Thymus (tissue), 11 donors: Measurements from ENCODE around the gene ELF2. TPM values are rescaled to one million over a fixed set of nuclear protein-coding genes. Genes with fewer than 3 reads are reported as not detected.
A peak's percentile ranks its signal among the peaks of the same experiment; 100 is the strongest.
"Not testable (repeated sequence)": the region's sequence is repeated elsewhere in the genome, so short reads cannot be mapped to it uniquely, and the experiment has no call there.

Source experiments
- DNase-seq, 9 donors: peaks; one replicate each; pipeline ENCODE4 v3.0.0-alpha.2; 2013; ENCODE audit warnings: low spot score in 9 of 9, low read depth in 6 of 9, missing footprints in 1 of 9
- H3K27ac ChIP-seq, 2 donors: one replicate each; pipeline ENCODE4 v1.5.1; 2013; ENCODE audit warnings: control low read depth in 1 of 2, low read depth in 1 of 2, low read length in 1 of 2, mild to moderate bottlenecking in 1 of 2, moderate library complexity in 1 of 2
- H3K27me3 ChIP-seq, 2 donors: one replicate each; pipeline ENCODE4 v1.5.1; 2013; ENCODE audit warnings: low read length in 1 of 2; ENCODE audit not compliant: control insufficient read depth in 2 of 2, insufficient read depth in 1 of 2
- H3K36me3 ChIP-seq, 2 donors: one replicate each; pipeline ENCODE4 v1.5.1; 2013; ENCODE audit warnings: low read length in 1 of 2, mild to moderate bottlenecking in 1 of 2, moderate library complexity in 1 of 2; ENCODE audit not compliant: control insufficient read depth in 2 of 2, insufficient read depth in 2 of 2
- H3K4me1 ChIP-seq, 2 donors: one replicate each; pipeline ENCODE4 v1.5.1; 2013; ENCODE audit warnings: low read length in 2 of 2; ENCODE audit not compliant: control insufficient read depth in 2 of 2, insufficient read depth in 2 of 2
- H3K4me3 ChIP-seq, 2 donors: one replicate each; pipeline ENCODE4 v1.5.1; 2013; ENCODE audit warnings: low read length in 2 of 2, control low read depth in 1 of 2, mild to moderate bottlenecking in 1 of 2
- H3K9me3 ChIP-seq, 2 donors: one replicate each; pipeline ENCODE4 v1.5.1; 2013; ENCODE audit warnings: low read length in 1 of 2, mild to moderate bottlenecking in 1 of 2; ENCODE audit not compliant: control insufficient read depth in 2 of 2, insufficient read depth in 1 of 2
- WGBS: extraction: QIAGEN DNeasy Blood & Tissue Kit; methylation state at CpG from one replicate; pipeline ENCODE4 v1.1.7; 2013; 5-methylcytosine and 5-hydroxymethylcytosine counted together
- polyA plus RNA-seq: library from polyadenylated mRNA; stranded (reverse); fragments of 200-250 nt; gene quantifications from one replicate; pipeline ENCODE4 v1.2.3, GENCODE V29; 2013
- total RNA-seq: library from RNA; stranded (reverse); fragments of 120-200 nt; gene quantifications from one replicate; pipeline ENCODE4 v1.2.4, GENCODE V29; 2013
- donor health status: healthy.

ELF2 gene
- total and polyA plus RNA-seq, 2 donors: 32.6 to 50.8 TPM

DNA sequence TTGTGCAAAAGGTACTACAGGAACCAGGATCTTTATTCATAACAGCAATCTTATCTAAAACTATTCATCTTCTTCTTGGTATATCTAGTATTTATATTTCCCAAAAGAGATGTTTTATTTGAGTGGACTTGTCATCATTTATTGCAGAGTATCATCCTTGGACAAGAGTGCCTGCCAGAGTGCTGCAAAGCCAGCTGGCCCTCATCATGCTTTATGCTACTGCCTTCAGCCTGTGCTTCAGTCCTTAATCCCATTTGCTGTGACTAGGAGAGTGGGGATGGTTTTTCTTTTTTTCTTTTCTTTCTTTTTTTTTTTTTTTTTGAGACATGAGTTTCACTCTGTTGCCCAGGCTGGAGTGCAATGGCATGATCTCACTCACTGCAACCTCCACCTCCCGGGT is 33.5 kb upstream of the ELF2 start:
- Histone ChIP-seq H3K4me3 (no peak overlapping the region), H3K4me1 (peaks cover 4 to 12% of the 10 kb centered on the region in 2 donors), H3K27me3 (no peaks in the 10 kb centered on the region), H3K9me3 (no peaks in the 10 kb centered on the region), H3K36me3 (no peaks in the 10 kb centered on the region), H3K27ac (no peak overlapping the region)
- 97% methylated on average over 1 of the region's 1 CpG for WGBS
- no peak for DNase-seq

DNA sequence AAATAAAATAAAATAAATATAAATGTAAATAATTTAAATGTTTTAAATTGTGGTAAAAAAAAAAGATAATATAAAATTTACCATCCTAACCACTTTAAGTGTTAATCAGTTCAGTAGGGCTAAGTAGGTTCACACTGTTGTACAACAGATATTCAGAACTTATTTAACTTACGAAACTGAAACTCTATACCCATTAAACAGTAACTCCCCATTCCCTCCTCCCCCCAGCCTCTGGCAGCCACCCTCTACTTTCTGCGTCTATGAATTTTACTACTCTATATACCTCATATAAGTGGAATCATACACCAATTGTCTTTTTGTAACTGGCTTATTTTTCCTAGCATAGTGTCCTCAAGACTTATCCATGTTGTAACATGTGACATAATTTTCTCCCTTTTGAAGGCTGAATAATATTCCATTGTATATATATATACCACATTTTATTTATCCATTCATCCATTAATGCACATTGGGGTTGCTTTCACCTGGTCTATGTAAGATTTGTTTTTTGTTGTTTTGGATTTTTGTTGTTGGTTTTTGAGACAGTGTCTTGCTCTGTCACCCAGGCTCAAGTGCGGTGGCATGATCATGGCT is 32.5 kb upstream of the ELF2 start:
- Histone ChIP-seq H3K4me3 (no peak overlapping the region), H3K27ac (no peak overlapping the region), H3K27me3 (no peaks in the 10 kb centered on the region), H3K4me1 (peaks cover 4 to 12% of the 10 kb centered on the region in 2 donors), H3K9me3 (no peaks in the 10 kb centered on the region), H3K36me3 (no peaks in the 10 kb centered on the region)
- WGBS: 96% methylated on average over 3 of the region's 3 CpGs
- DNase-seq: no peak

DNA sequence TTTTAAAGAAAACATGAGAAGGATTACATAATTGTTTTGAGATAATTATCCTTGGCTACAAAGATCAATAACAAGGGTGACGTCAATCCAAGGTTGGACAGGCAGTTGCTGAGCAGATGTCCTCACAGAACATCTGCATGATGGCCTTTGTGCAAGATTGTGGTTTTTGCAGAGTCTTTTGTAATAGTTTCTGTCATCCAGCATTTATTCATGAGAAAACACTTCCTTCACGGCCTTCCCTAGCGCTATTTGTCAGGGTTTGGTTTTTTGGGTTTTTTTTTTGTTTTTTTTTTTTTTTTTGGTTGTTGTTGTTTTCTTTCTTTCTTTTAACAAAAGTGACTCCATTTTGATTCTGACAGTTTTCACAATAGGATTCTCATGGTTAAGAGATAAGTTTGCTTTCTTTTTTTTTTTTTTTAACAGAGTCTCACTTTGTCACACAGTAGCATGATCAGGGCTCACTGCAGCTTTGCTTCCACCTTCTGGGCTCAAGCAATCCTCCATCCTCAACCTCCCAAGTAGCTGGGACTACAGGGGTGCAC is 31.5 kb upstream of the ELF2 start:
- H3K4me1 ChIP-seq: peaks cover 4 to 12% of the 10 kb centered on the region in 2 donors
- H3K4me3 ChIP-seq: no peak overlapping the region
- H3K36me3 ChIP-seq: no peaks in the 10 kb centered on the region
- 12% methylated on average over 3 of the region's 3 CpGs for WGBS
- peak overlapping the region in 1 of 2 donors; percentile 62 for H3K27ac ChIP-seq
- H3K9me3 ChIP-seq: no peaks in the 10 kb centered on the region
- no peaks in the 10 kb centered on the region for H3K27me3 ChIP-seq
- DNase-seq: peak in 1 of 9 donors; percentile 40

DNA sequence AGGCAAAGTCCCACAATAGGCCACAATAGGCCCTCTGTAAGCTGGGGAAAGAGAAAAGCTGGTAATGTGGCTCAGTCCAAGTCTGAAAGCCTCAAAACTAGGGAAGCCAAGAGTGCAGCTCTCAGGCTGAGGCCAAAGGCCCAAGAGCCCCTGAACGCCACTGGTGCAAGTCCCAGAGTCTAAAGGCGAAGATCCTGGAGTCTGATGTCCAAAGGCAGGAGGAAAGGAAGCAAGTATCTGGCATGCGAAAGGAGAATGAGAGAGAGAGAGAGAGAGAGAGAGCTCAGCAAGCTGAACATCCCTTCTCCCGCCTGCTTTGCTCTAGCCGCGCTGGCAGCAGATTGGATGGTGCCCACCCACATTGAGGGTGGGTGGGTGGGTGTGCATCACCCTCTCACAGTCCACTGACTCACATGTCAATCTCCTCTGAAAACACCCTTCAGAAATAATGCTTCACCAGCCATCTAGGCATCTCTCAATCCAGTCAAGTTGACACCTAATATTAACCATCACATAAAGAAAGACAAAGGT is 30.9 kb upstream of the ELF2 start:
- DNase-seq: no peak
- Histone ChIP-seq H3K4me3 (no peak overlapping the region), H3K27ac (peak overlapping the region in 1 of 2 donors; percentile 62), H3K9me3 (no peaks in the 10 kb centered on the region), H3K36me3 (no peaks in the 10 kb centered on the region), H3K4me1 (peaks cover 4 to 12% of the 10 kb centered on the region in 2 donors), H3K27me3 (no peaks in the 10 kb centered on the region)
- WGBS: 99% methylated on average over 6 of the region's 6 CpGs

DNA sequence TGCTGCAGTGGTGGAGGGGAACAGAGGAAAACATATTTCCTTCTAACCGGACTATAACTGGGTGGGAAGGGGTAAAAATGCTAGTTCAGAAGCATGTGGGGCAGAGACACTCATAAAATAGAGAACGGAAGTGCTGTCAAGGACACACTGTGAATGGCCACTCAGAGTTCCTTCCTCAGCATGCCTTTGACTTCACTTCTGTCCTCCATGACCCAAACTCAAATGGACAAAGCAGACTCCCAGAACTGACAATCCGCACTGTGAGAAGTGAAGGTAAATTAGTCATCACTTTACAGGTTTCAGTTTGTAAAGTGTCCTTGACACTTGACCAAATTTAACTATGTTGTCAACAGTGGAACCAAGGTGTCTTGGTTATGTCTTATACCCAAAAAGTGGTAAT is 30.2 kb upstream of the ELF2 start:
- H3K9me3 ChIP-seq: no peaks in the 10 kb centered on the region
- H3K36me3 ChIP-seq: no peaks in the 10 kb centered on the region
- WGBS: 96% methylated on average over 3 of the region's 3 CpGs
- H3K27ac ChIP-seq: no peak overlapping the region
- H3K4me1 ChIP-seq: peaks cover 4 to 12% of the 10 kb centered on the region in 2 donors
- DNase-seq: no peak
- H3K4me3 ChIP-seq: no peak overlapping the region
- no peaks in the 10 kb centered on the region for H3K27me3 ChIP-seq

DNA sequence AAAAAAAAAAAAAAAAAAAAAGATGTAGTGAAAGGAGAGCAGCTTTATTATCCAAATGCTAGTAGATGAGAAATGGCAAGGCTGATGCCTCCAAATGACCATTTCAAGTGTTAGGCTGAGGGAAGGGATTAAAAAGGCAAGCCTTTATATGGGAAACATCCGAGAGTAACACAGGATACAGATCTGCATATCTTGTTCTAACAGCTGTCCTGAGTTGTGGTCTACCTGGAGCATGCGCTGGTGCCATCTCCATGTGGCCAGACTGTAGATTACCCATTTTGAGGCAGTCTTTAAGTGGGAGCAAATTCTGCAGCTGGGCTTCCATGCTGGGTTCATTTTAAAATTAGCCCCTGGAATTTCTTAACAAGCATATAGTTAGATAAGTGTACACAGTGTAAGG is 26.0 kb upstream of the ELF2 start:
- DNase-seq: no peak
- WGBS: 95% methylated on average over 2 of the region's 2 CpGs
- no peaks in the 10 kb centered on the region for H3K9me3 ChIP-seq

GRCh38 chr4:139200506-139200905 is 23.5 kb upstream of the ELF2 start:
- no peaks in the 10 kb centered on the region for H3K36me3 ChIP-seq
- H3K27me3 ChIP-seq: no peaks in the 10 kb centered on the region
- H3K9me3 ChIP-seq: no peaks in the 10 kb centered on the region
- no peaks in the 10 kb centered on the region for H3K4me1 ChIP-seq
- 96% methylated on average over 4 of the region's 4 CpGs for WGBS
- H3K27ac ChIP-seq: no peak overlapping the region
- no peak for DNase-seq
- H3K4me3 ChIP-seq: no peak overlapping the region

More for the DNA sequence above, 26.0 kb upstream of the ELF2 start:
- no peaks in the 10 kb centered on the region for H3K27me3 ChIP-seq
- H3K36me3 ChIP-seq: no peaks in the 10 kb centered on the region
- H3K27ac ChIP-seq: no peak overlapping the region
- peaks cover 0 to 3% of the 10 kb centered on the region in 2 donors for H3K4me1 ChIP-seq
- no peak overlapping the region for H3K4me3 ChIP-seq

DNA sequence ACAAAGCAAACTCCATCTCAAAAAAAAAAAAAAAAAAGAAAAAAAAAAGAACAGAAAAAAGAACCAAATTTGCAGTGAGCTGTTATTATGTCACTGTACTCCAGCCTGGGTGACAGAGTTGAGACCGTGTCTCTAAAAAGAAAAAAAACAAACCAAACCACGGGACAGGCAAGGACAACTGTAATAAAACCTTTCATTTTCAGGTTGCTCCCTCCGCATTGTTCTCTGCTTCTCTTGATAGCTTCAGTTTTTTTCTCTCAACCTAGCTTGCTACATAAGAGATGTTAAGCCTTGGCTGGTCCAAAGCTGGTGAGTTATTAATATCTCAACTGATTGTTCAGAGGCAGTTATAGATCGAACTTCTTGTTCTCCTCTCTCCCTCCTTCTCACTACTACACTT is 23.1 kb upstream of the ELF2 start:
- no peaks in the 10 kb centered on the region for H3K9me3 ChIP-seq
- no peaks in the 10 kb centered on the region for H3K27me3 ChIP-seq
- no peak overlapping the region for H3K27ac ChIP-seq
- no peaks in the 10 kb centered on the region for H3K4me1 ChIP-seq
- H3K4me3 ChIP-seq: no peak overlapping the region
- no peak for DNase-seq
- H3K36me3 ChIP-seq: no peaks in the 10 kb centered on the region
- 73% methylated on average over 4 of the region's 4 CpGs for WGBS

GRCh38 chr4:139197214-139197613 is 20.2 kb upstream of the ELF2 start:
- WGBS: 98% methylated on average over 4 of the region's 4 CpGs

More at GRCh38 chr4:139197214-139197613, 20.2 kb upstream of the ELF2 start:
- H3K4me3 ChIP-seq, DNase-seq, H3K27ac ChIP-seq, H3K36me3 ChIP-seq, H3K27me3 ChIP-seq, H3K4me1 ChIP-seq, H3K9me3 ChIP-seq: not testable (repeated sequence)
